HG03575 (cell line): ENCODE measurements around the gene SMURF1.

ENCODE experiments used
- ATAC-seq: cut with Tn5 transposase; IDR thresholded peaks from one replicate; pipeline ENCODE4 v1.9.1; 2021; ENCODE audit not compliant: unreplicated experiment, insufficient number of reproducible peaks, low FRiP score; ENCODE audit errors: extremely low read depth

Gene SMURF1

DNA sequence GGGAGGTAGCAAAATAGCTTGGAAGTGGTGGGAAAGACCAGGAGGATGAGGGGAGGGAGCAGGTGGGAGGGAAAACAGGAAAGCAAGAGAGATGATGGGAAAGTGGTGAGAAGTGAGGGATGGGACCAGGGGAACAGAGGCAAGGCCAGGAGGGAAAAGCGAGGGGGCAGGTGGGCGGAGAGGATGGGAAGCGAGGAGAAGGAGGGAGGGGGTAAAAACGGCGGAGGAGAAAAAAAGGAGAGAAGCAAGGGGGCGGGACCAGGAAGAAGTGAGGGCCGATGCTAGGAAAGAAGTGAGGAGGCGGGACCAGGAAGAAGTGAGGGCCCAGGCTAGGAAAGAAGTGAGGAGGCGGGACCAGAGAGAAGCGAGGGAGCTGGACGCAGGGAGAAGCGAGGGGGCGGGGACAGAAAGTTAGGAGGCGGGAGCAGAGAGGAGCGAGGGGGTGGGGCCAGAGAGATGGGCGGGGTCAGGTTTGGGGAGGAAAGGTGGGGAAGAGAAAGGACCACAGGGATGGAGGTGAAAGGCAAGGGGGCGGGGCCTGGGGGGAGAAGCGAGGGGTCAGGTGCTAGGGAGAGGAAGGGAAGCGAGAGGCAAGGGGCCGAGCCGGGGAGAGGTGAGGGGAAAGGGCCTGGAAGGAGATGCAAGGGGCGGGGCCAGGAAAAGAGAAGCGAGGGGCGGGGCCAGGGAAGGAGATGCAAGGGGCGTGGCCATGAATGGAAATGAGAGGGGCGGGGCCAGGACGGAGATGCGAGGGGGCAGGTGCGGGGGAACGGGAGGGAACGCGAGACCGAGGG lies 984 bp downstream of the SMURF1 start:
- no peak for ATAC-seq

DNA sequence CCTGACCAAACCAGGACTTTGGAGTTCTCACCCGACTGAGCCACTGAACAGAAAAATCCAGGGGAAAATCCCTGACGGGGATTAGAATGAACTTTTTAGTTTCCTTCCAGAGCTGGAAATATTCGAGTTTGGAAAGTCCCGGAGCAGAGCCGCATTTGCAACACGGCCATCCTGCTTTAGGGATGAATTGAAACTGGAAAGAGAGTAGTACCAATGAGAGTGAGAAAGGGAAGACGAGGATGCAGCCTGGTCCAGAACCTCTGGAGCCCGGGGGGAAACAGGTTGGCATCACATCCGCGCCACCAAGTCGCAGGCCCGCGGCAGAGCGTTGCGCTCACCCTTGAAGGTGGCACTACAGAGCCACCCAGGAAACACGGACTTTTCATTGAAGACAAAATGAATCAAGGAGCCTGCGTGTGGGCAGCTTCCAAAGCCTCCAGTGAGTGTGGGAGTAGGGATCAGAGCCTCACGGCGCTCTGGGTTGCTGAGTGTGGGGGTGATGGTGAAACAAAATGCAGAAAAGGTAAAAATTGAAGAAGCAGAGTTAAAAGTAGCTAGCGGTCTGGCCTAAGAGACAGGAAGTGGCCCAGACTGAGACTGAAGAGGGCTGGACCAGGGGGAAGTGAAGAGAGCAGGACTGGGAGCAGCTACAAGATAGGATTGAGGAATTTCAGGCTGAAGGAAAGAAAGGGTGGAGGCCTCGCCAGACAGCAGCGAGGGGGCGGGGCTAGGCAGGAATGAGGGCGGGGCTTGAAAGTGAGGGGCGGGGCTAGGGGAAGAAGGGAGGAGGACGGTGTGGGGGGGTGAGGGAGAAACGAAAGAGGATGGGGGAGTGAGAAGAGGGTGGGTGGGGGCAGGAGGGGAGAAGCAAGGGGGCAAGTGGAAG lies 1.8 kb downstream of the SMURF1 start:
- no peak for ATAC-seq

DNA sequence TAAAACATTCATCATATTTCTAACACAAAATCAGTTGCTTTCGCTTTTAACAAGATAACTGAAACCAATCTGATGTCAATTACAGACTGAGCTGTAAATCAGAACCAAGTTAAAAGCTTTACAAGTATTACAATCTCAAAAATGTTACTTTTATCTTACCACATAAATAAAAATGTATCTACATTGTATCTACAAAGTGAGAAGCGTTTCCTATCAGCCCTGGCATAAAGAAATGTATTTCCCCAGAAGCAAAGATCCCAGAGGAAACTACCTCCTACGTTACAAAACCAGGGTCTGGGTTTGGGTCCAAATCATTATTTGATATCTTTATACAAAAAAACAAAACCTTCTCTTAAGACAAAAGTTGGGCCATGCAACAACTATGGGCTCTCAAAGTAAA lies 2.6 kb downstream of the SMURF1 start:
- no peak for ATAC-seq

- no peak for ATAC-seq
Observed at GRCh38 chr7:99140813-99141212, 3.1 kb downstream of the SMURF1 start.

GRCh38 chr7:99139036-99139435 lies 4.9 kb downstream of the SMURF1 start:
- no peak for ATAC-seq

- no peak for ATAC-seq
Observed at GRCh38 chr7:99137411-99138180, 6.3 kb downstream of the SMURF1 start.

- no peak for ATAC-seq
Observed at GRCh38 chr7:99135938-99136337, 8.0 kb downstream of the SMURF1 start.

- no peak for ATAC-seq
Observed at GRCh38 chr7:99133766-99134564, 9.9 kb downstream of the SMURF1 start.

DNA sequence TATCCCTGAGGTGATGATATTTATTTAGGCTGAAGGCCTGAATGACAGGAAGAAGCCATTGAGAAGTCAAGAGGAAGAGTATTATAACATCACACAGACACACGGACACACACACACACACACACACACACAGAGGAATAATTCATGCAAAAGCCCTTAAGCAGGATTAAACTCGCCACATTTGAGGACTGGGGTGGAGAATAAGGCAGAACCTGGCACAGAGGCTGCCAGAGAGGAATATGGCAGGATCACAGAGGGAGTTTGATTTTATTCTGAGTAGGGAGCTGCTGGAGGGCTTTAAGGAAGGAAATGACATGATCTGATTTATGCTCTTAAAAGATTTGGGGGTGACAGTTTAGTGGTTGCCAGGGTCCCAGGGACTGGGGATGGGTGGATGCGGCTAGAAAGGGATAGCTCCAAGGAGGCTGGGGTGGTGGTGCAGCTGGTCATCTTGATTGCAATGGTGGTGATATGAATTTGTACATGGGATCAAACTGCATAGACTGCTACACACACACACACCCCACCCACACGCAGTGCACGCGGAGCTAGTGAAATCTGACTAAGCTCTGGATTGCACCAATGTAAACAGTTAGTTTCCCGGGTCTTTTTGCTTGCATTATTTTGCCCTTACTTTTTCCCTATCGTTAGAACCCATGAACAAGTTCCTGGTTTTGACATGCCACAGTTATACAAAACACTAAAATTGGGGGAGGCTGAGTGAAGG lies 11.2 kb downstream of the SMURF1 start:
- no peak for ATAC-seq

DNA sequence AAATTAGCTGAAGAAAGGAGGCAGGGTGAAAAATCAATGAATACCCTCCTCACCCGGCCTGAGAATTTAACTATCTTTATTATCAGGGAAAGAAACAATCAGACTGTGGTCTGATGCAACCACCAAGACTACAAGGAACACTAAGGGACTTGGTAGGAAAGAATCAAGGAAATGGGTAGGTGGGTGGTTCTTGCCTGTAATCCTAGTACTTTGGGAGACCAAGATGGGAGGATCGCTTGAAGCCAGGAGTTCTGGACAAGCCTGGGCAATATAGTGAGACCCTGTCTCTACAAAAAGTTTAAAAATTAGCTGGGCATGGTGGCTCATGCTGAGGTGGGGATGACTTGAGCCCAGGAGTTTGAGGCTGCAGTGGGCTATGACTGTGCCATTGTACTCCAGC lies 12.6 kb downstream of the SMURF1 start:
- no peak for ATAC-seq

DNA sequence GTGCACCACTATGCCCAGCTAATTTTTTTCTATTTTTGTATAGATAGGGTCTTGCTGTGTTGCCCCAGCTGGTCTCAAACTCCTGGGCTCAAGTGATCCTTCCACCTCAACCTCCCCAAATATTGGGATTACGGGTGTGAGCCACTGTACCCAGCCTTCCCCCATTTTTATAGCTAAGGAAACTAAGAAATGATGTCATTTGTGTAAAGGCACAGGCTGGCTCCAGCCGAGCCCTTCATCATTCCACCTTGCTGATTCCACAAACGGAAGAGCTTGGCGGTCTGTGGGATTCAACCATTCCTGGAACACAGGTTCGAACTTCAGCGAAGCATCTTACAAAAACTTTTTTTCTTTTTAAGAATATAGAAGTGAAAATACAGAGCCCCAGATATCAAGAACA lies 14.4 kb downstream of the SMURF1 start:
- no peak for ATAC-seq

GRCh38 chr7:99129001-99129400 lies 14.9 kb downstream of the SMURF1 start:
- no peak for ATAC-seq

DNA sequence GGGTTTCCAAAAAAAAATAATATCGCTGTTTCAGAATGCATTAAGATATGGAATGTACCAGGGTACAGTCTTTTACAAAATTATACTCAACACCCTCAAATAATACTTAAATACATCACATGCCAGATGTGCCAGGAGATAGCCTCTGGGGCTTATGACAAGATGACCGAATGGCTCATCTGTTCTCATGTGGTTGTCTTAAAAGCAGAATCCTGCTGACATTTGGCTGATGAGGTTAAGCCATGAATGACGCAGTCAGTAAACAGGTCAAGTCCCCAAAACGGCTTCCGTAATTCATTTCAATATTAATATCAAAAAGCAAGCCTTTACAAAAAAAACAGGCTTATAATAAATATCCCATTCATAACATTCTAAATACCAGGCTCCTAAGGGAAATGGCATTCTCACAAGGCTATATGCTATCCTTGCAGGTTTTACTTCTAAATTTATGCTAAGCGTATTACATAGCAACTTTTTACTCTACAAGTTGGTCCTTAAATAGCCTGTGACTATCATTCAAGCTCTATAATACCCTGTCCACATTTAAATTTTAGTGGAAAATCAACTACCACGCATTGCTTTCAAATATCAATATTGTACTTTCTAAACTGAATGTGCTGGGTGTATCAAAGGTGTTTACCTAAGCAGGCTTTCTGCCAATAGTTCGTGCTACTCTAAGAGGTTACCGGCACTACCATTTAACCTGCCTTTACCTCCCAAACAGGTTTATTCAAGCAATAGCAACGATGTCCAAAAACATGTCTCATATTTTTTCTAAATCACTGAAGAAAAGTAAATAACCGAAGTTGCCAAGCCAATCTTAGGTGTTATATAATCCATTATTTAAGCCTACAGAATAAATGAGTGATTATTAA lies 15.6 kb downstream of the SMURF1 start:
- no peak for ATAC-seq

GRCh38 chr7:99127636-99128035 lies 16.3 kb downstream of the SMURF1 start:
- ATAC-seq, result no peak

DNA sequence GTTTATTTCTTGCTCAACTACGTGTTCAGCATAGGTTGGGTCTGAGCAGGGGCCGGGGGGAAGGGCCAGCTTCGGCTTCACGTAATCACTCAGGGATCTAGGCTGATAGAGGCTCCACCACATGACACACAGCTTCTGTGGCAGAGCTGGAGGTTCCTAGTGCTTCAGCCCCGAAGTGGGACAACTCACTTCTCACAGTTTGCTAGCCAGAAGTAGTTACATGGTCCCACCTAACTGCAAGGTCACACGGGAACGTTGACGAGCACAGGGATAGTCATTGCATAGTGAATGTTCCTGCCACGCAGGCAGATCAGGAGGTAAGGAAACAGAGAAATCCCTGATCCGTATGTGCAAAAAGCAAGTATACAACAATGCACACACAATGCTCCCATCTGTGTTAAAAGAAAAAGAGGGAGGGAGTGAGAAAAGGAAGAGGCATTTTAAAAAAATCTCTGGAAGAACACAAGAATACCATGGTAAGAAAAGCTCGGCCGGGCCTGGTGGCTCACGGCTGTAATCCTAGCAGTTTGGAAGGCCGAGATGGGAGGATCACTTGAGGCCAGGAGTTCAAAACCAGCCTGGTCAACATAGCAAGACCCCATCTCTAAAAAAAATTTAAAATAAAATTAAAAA lies 16.9 kb downstream of the SMURF1 start:
- no peak for ATAC-seq

GRCh38 chr7:99125505-99125865 lies 18.4 kb downstream of the SMURF1 start:
- ATAC-seq, result no peak
